Stimulated activated naive CD8-positive, alpha-beta T cell treated with anti-CD3 and anti-CD28 coated beads, Interleukin-15, Interleukin-2, amounts not matched to agents 100 U/mL and 50 U/mL, for 24 hours (primary cell): ENCODE data around the gene ZBTB7B.
A peak's percentile ranks its signal among the peaks of the same experiment; 100 is the strongest.

ENCODE experiments used
- ATAC-seq: fragments of 150-1000 bp; cut with Tn5 transposase; one replicate; pipeline ENCODE4 v1.10.0; 2021
- DNase-seq: peaks from one replicate; pipeline ENCODE4 v3.0.0; 2021

ZBTB7B gene

GRCh38 chr1:155003766-155004351, 1.3 kb downstream of the ZBTB7B start:
- DNase-seq = no peak
- no peak for ATAC-seq

GRCh38 chr1:155004352-155005075, 1.9 kb downstream of the ZBTB7B start:
- ATAC-seq = no peak
- DNase-seq = no peak

GRCh38 chr1:155005076-155006011, 2.7 kb downstream of the ZBTB7B start:
- ATAC-seq = no peak

GRCh38 chr1:155006601-155007101, 4.0 kb downstream of the ZBTB7B start:
- peak; percentile 51 for ATAC-seq
- DNase-seq = peak; percentile 66

More at GRCh38 chr1:155005076-155006011, 2.7 kb downstream of the ZBTB7B start:
- DNase-seq = no peak

GRCh38 chr1:155007251-155007828, 4.7 kb downstream of the ZBTB7B start:
- ATAC-seq (no peak), DNase-seq (no peak)

GRCh38 chr1:155008015-155008941, 5.7 kb downstream of the ZBTB7B start:
- DNase-seq = no peak

GRCh38 chr1:155009221-155009711, 6.7 kb downstream of the ZBTB7B start:
- no peak for ATAC-seq
- DNase-seq = no peak

More at GRCh38 chr1:155008015-155008941, 5.7 kb downstream of the ZBTB7B start:
- no peak for ATAC-seq

GRCh38 chr1:155009742-155010141, 7.1 kb downstream of the ZBTB7B start:
- ATAC-seq = no peak
- no peak for DNase-seq

- no peak for DNase-seq
- no peak for ATAC-seq
Observed at GRCh38 chr1:155010211-155010918, 7.8 kb downstream of the ZBTB7B start.

- no peak for DNase-seq
Observed at GRCh38 chr1:155011004-155011416, 8.4 kb downstream of the ZBTB7B start.

GRCh38 chr1:155011437-155012025, 8.9 kb downstream of the ZBTB7B start:
- DNase-seq (no peak), ATAC-seq (no peak)

More at GRCh38 chr1:155011004-155011416, 8.4 kb downstream of the ZBTB7B start:
- no peak for ATAC-seq

- ATAC-seq = no peak
- DNase-seq = no peak
Observed at GRCh38 chr1:155012026-155012546, 9.5 kb downstream of the ZBTB7B start.

GRCh38 chr1:155012776-155013602, 10.4 kb downstream of the ZBTB7B start:
- ATAC-seq (no peak), DNase-seq (no peak)

- ATAC-seq (no peak), DNase-seq (no peak)
Observed at GRCh38 chr1:155013632-155014031, 11.0 kb downstream of the ZBTB7B start.

GRCh38 chr1:155014709-155015508, 12.3 kb downstream of the ZBTB7B start:
- ATAC-seq (no peak), DNase-seq (no peak)

- DNase-seq (no peak), ATAC-seq (no peak)
Observed at GRCh38 chr1:155015527-155016230, 13.1 kb downstream of the ZBTB7B start.

GRCh38 chr1:155016231-155016831, 13.7 kb downstream of the ZBTB7B start:
- ATAC-seq = no peak
- DNase-seq = no peak
